Measurements from ENCODE around the gene METRNL. TPM values are rescaled to one million over a fixed set of nuclear protein-coding genes. Genes with fewer than 3 reads are reported as not detected.

METRNL gene
- total RNA-seq, 1 experiment from 2014 or later, result 33.8 TPM

- Mint-ChIP-seq H3K4me1 (ENCODE audit: low read depth, unreplicated experiment) (peaks cover 47% of the 10 kb centered on the region), H3K9me3 (ENCODE audit: unreplicated experiment) (no peaks in the 10 kb centered on the region), H3K27me3 (ENCODE audit: insufficient read depth, unreplicated experiment) (no peaks in the 10 kb centered on the region), H3K36me3 (ENCODE audit: insufficient read depth, unreplicated experiment) (peaks cover 60% of the 10 kb centered on the region), H3K4me3 (ENCODE audit: unreplicated experiment) (no peak overlapping the region), H3K27ac (ENCODE audit: unreplicated experiment) (peak overlapping the region; percentile 99)
- no TSS peak for BruUV-seq (replicated peaks)
- ChIA-PET POLR2A (no interaction called here), CTCF (interaction anchor here (0.8 to 0.9 kb wide), 2 partner anchors 11 to 19 kb away, joined by 3 read pairs; no protein-coding TSS in a partner anchor)
- no peak overlapping the region for H3K4me3 ChIP-seq (ENCODE audit: low read depth, low read length)
- no peaks in the 10 kb centered on the region for H3K9me3 ChIP-seq
- TF ChIP-seq CTCF (IDR thresholded peaks at IDR 0.05; ENCODE audit: insufficient read depth in 1 of 2, low read depth in 1 of 2, low read length in 1 of 2, severe bottlenecking in 1 of 2, unreplicated experiment in 1 of 2), result no peak
- intact Hi-C loops (cut with micrococcal nuclease; ENCODE audit: unreplicated experiment), result no loop called here
- no peaks in the 10 kb centered on the region for H3K27me3 ChIP-seq (replicated peaks; ENCODE audit: control insufficient read depth, insufficient read depth, low read length)
- H3K36me3 ChIP-seq (ENCODE audit: control insufficient read depth, insufficient read depth, low read length), result peaks cover 5% of the 10 kb centered on the region
- H3K4me1 ChIP-seq, result peaks cover 79% of the 10 kb centered on the region
- no peak for DNase-seq
These were observed 6.3 kb downstream of the METRNL start for GRCh38 chr17:83085526-83086198.

- H3K36me3 ChIP-seq (ENCODE audit: control insufficient read depth, insufficient read depth, low read length), result peaks cover 5% of the 10 kb centered on the region
- intact Hi-C loops (cut with micrococcal nuclease; ENCODE audit: unreplicated experiment), result no loop called here
- no peak for DNase-seq
- peaks cover 50% of the 10 kb centered on the region for H3K4me1 Mint-ChIP-seq (ENCODE audit: low read depth, unreplicated experiment)
- H3K4me3 ChIP-seq (ENCODE audit: low read depth, low read length), result no peak overlapping the region
- no peaks in the 10 kb centered on the region for H3K27me3 ChIP-seq (replicated peaks; ENCODE audit: control insufficient read depth, insufficient read depth, low read length)
- H3K27me3 Mint-ChIP-seq (ENCODE audit: insufficient read depth, unreplicated experiment), result no peaks in the 10 kb centered on the region
- peaks cover 82% of the 10 kb centered on the region for H3K4me1 ChIP-seq
- POLR2A ChIA-PET, result no interaction called here
- no peak overlapping the region for H3K4me3 Mint-ChIP-seq (ENCODE audit: unreplicated experiment)
- no TSS peak for BruUV-seq (replicated peaks)
- TF ChIP-seq CTCF (IDR thresholded peaks at IDR 0.05; ENCODE audit: insufficient read depth in 1 of 2, low read depth in 1 of 2, low read length in 1 of 2, severe bottlenecking in 1 of 2, unreplicated experiment in 1 of 2), result no peak
- CTCF ChIA-PET, result interaction anchor here (0.8 to 0.9 kb wide), 2 partner anchors 10 to 18 kb away, joined by 3 read pairs; no protein-coding TSS in a partner anchor
- H3K9me3 ChIP-seq, result no peaks in the 10 kb centered on the region
- no peaks in the 10 kb centered on the region for H3K9me3 Mint-ChIP-seq (ENCODE audit: unreplicated experiment)
- H3K27ac Mint-ChIP-seq (ENCODE audit: unreplicated experiment), result peak overlapping the region; percentile 99
- peaks cover 60% of the 10 kb centered on the region for H3K36me3 Mint-ChIP-seq (ENCODE audit: insufficient read depth, unreplicated experiment)
These were observed 6.9 kb downstream of the METRNL start for GRCh38 chr17:83086199-83086880.

- TF ChIP-seq CTCF (IDR thresholded peaks at IDR 0.05; ENCODE audit: insufficient read depth in 1 of 2, low read depth in 1 of 2, low read length in 1 of 2, severe bottlenecking in 1 of 2, unreplicated experiment in 1 of 2), result no peak
- intact Hi-C loops (cut with micrococcal nuclease; ENCODE audit: unreplicated experiment), result no loop called here
- Mint-ChIP-seq H3K27ac (ENCODE audit: unreplicated experiment) (peak overlapping the region; percentile 99), H3K4me3 (ENCODE audit: unreplicated experiment) (no peak overlapping the region), H3K9me3 (ENCODE audit: unreplicated experiment) (no peaks in the 10 kb centered on the region), H3K36me3 (ENCODE audit: insufficient read depth, unreplicated experiment) (peaks cover 59% of the 10 kb centered on the region), H3K4me1 (ENCODE audit: low read depth, unreplicated experiment) (peaks cover 50% of the 10 kb centered on the region), H3K27me3 (ENCODE audit: insufficient read depth, unreplicated experiment) (no peaks in the 10 kb centered on the region)
- BruUV-seq (replicated peaks), result no TSS peak
- DNase-seq, result no peak
- H3K9me3 ChIP-seq, result no peaks in the 10 kb centered on the region
- ChIA-PET CTCF (no interaction called here), POLR2A (no interaction called here)
- H3K4me1 ChIP-seq, result peaks cover 82% of the 10 kb centered on the region
- H3K36me3 ChIP-seq (ENCODE audit: control insufficient read depth, insufficient read depth, low read length), result peaks cover 5% of the 10 kb centered on the region
- H3K4me3 ChIP-seq (ENCODE audit: low read depth, low read length), result no peak overlapping the region
- no peaks in the 10 kb centered on the region for H3K27me3 ChIP-seq (replicated peaks; ENCODE audit: control insufficient read depth, insufficient read depth, low read length)
These were observed 7.7 kb downstream of the METRNL start for GRCh38 chr17:83086907-83087787.

Measured in Caco-2 (cell line).